NAMALWA (cell line): Measurements from ENCODE around the gene ATG7.

Experiments used
- DNase-seq: peaks from one replicate; pipeline ENCODE4 v3.0.0-alpha.2; 2015; ENCODE audit warnings: low spot score

ATG7 gene

DNA sequence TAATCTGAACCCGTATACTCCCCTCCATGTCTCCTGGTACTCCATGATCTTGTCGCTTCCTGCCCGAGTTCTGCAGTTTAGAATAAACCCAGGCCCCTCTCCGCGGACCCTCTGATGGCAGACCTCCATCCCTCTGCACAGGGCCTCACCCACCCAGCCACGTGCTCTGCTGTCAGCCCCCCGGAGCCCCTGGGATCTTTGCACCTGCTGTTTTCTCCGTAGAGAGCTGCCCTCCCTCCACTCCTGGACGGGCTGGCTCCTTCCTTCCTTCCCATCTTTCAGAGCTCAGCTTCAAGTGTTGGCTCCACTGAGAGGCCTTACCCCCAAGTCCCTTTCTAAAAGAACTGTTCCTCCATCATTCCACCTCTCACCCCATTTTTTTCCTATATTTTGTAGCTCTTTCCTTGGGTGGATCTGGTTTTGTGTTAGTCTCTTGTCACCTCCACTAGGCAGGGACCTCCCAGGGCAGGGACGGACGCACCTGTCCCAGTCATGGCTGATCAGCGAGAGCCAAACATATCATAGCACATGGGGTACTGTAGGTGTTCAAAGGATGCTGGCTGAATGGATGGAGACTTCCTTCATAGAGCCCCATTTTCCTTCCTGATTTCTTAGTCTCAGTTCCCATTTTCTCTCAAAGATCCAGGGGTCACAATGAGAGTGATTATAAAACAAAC lies 264.9 kb downstream of the ATG7 start:
- no peak for DNase-seq

DNA sequence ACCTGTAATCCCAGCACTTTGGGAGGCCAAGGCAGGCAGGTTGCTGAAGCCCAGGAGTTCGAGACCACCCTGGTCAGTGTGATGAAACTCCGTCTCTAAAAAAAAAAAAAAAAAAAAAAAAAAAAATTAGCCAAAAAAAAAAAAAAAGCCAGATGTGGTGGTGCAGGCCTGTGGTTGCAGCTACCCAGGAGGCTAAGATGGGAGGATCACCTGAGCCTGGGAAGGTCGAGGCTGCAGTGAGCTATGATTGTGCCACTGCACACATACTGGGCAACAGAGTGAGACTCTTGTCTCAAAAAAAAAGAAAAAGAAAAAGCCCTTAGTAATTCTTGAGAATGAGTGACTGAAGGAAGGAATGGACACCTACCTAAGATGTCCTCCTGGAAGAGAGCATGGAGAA lies 266.4 kb downstream of the ATG7 start:
- no peak for DNase-seq

DNA sequence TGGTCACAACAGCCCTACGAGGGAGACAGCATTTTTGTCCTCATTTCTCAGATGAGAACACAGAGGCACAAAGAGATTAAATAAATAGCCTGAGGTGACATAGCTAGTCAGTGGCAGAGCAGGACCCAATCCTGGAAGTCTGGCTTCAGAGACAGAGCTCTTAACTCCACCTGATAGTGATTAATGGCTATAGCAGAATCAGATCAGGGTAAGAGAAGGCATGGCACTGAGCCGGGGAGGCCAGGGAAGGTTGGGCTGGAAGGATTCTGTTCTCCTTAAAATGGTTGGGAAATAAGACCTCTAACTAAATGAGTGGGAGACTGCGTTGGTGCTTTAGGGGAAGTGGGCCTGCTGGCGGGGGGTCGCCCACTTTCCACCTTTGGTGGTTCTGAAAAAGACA lies 267.0 kb downstream of the ATG7 start:
- no peak for DNase-seq

DNA sequence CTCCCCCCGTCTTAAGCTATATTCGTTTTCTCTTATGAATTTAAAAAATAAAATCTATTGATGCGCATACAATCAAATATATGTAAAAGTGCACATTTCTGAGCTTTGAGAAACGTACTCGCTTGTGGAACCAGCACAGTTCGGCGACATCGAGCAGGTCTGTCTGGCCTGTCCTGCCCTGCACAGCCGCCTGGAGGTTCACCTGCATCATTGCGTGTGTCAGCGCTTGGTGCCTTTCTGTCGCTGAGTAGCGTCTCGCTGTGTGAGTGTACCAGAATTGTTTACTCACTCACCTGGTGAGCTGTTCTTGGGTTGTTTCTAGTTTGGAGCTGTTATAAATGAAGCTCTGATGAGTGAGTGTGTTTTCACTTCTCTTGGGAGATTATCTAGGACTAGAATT lies 267.5 kb downstream of the ATG7 start:
- no peak for DNase-seq

DNA sequence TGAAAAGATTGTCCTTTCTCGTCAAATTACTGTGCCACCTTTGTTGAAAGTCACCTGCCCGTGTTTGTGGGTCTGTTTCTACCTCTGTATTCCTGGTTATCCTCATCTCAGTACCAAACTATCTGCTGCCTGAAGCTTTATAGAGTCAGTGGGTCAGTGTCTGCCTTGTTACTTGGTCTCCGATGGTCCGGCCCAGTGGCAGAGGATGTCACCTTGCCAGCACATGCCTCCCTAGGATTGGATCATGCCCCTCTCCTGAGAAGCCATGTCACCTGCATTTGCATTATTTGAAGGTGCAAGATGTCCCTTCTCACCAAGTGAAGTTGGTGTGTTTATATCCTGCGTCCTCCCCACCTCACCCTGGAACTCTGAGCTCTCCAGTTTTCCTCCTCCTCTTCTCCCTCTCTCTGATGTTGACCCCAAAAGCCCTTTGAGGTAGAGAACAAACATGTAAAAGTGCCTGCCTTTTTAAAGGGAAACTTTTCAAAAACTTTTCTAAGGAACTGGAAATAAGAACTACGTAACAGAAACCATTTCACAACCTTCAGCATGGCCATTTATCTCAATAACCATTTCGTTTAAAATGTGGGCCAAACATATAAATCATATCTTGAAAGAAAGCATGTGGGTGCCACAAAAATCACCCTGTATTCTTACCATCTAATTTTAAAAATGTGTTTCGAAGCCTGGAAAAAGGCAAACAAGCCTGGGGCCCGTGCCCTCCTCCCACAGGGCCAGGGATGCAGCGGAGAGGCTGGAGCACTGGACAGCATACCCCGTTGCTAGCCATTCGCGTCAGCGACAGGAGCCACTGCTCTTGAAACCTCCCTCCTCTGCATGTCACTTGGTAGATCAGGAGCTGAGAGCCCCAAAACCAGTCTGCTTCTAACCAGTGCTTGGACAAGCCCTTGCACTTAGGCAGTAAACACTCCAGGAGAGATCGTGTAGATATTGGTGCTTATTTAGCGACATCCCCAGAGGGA lies 269.4 kb downstream of the ATG7 start:
- DNase-seq = no peak

DNA sequence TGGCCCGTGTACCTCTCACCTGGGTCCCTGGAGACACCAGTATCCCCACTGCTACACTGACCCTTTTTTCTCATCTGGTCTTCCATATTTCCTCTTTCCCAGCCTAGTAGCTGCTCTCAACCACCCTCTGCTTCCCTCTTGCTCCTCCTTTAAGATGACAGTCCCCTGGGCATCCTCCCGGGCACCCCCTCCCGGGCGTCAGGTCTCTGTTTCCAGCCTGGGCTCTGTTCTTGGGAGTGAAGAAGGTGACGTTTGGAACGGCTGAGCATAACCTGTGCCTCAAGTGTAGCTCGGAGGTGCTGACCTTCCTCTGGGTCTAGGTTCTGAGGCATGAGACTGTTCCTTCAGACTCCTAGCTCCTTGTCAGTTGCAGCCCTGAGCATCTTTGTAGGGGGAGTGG lies 270.4 kb downstream of the ATG7 start:
- no peak for DNase-seq

DNA sequence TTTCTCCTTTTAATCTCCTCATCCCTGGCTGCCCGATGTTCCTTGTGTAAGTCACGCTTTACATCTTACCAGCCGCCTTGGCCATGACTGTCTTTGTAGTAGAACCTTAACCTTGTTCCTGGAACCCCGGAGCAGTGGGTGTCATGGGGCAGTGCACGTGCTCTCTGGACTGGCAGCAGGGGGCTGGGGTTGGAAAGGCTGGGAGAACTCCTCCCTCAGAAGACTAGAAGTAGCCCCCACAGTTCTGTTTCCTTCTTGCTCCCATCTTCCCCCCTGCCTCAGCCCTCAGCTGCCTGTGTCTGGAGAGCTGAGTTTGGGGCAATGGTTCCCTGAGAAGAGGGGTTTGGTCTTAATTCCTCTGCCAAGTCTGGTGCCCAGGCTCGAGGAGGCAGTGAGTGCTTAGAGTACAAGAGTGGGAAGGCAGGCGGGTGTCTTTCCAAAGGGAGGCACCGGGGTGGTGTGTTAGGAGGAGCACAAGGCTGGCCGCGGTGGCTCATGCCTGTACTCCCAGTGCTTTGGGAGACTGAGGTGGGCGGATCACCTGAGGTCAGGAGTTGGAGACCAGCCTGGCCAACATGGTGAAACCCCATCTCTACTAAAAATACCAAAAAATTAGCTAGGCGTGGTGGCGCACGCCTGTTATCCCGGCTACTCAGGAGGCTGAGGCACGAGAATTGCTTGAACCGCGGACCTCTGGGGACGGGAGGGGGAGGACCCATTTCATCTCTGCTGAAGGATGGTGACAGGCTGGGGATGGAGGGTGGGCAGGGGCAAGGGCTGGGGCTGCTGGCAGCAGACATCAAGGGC lies 271.1 kb downstream of the ATG7 start:
- DNase-seq = no peak

DNA sequence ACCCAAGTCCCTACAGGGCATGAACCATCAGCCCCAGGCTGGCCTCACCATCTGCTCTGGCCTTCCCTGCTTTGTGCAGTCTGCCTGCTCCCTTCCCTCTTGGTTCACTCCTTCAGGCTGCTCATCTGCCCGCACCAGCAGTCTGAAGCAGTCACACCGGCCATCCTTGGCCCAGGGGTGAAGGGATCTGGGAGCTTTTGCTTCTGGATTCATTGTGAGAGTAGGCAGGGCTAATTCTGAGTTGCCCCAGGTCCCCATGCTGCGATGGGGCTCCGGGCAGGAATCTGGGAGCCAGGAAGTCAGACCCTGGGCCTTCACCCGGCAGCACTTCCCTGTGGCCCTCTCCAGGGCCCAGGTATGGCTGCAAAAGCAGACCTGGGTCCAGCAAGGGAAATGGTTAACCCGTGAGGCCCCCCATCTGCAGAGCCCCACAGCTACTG lies 271.8 kb downstream of the ATG7 start:
- DNase-seq = no peak

DNA sequence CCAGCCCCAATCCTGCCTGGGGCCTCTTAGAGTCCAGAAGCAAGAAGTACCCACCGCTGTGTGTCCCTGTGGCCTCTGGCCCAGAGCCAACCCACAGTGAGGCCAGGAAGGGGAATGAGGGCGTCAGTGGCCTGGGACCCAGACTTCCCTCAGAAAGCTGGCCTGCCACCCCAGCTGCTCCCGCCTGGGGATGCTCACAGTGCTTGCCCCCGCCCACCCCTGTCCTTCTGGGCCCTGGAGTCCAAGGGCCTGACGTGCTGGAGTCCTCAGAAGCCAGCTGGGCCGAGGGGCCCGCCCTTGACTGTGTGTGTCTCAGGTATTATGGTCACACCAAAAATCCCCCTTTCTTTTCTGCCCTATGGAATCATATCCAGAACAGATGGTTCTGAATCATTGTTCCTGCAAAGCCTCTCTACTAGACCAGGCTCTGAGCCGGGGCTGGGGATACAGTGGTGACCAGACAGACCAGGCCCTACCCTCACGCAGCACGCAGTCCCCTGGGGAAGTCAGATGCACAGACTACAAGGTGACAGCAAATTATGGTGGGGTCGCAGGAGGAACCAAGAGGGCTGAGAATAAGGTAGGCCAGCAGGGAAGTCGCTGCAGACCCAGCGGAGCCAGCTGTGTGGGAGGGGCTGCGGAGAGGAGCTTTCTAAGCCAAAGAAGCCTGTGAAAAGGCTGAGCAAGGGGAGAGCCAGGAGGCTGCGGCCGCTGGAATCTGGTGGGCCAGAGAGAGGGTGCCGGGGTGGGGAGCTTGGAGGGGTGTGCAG lies 272.4 kb downstream of the ATG7 start:
- no peak for DNase-seq

DNA sequence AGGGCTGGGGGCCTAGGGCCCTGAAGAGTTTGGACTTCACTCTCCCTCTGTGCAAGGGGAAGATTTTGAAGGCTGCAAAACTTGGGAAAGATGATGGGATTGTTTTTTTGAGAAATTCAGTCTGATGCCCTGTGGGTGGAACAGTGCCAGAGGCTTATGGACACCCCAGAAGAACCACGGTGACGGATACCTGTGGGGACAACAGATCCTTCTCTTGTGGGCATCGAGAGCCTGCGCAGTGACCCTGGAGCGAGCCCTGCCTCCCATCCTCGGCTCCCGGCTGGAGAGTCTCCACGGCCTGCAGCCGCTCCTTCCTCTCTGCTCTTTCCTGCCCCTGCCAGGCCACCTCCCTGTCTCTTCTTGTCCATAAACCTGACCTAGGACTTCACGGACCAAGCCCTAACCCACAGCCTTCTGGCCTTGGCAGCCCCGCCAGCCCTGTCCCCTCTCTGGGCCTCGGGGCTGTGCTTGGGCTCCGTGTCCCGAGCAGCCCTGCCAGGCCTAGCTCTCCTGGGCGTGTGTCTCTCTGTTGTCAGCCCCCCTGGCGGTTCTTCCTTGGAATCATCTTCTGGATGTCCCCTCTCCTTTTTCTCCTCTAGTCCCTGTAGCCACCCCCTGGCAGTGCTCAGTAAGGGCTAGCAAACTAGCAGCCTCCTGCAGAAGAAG lies 273.1 kb downstream of the ATG7 start:
- DNase-seq = no peak

DNA sequence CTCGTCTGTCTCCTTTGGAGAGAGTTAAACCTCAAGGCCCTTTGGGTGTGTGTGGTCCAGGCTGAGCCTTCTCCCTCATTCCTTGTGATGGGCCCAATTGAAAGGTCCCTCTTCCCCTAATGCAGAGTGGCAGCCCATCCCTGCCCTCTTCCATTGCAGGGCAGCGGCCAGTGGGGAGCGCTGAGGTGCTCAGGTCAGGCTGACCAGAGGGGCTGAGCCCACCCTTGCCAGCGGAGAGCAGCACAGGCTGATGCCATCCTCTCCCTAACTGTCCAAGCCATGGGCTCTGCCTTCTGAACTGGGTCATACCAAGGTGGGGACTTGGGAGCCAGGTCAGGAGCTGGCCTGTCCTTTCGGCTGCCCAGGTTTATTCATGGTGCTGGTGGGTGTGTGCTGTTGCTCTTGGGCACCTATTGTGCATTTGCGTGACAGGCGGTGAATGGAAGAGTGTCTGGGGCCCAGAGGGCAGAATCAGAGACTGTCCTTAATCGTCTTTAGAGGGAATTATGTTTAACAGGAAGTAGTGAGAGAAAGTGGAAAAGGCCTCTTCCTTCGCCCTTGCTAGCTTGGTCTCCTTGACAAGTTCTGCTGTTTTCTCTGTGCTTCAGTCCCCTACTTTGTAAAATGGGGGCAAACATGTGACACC lies 274.6 kb downstream of the ATG7 start:
- DNase-seq = no peak

DNA sequence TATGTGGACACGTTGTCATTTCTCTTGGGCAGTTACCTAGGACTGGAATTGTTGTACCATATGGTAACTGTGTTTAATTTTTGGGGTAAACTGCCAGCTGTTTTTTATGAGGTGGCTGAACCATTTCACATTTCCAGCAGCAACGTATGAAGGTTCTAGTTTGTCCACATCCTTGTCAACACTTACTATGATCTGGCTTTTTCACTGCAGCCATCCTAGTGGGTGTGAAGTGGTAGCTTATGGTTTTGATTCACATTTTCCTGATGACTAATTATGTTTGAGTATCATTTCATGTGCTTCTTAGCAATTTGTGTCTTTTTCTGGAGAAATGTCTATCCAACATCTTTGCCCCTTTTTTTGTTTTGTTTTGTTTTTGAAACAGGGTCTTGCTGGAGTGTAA lies 275.3 kb downstream of the ATG7 start:
- no peak for DNase-seq

DNA sequence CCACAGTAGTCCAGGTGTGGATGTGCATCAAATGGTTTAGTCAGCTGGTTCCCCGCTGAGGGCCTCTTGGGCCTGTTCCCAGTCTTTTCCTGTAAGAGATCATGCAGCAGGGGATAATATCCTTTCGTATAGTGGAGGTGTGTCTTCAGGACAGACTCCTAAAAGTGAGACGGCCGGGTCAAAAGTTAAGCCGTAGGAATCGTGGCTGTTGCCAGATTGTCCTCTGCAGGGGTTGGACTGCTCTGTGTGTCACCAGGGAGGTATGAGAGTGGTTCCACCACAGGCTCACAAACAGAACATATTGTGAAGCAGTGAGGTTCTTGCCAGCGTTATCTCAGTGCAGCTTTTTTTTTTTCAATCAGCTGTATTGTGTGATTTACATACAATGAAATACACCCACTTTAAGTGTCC lies 276.5 kb downstream of the ATG7 start:
- DNase-seq = no peak

DNA sequence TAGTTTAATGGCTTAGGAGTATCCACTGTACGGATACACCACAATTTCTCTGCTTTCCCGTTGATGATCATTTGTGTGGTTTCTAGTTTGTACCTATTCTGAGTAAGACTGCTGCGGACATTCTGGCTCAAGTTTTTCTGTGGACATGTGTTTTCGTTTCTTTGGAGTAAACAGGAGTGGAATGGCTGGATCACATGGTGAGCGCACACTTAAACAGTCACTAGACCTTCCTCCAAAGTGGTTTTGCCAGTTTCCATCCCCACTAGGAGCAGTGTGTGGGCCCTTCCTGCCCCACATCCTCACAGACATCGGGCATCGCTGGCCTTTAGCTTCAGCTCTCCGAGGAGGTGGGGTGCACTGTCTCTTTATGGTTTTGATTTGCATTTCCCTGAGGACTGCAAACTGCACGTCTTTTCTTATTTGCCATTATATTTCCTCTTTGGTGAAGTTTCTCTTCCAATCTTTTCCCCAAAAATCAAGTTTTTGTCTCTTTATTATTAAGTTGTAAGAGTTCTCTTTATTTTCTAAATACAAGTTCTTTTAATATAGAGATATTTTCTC lies 277.5 kb downstream of the ATG7 start:
- no peak for DNase-seq

DNA sequence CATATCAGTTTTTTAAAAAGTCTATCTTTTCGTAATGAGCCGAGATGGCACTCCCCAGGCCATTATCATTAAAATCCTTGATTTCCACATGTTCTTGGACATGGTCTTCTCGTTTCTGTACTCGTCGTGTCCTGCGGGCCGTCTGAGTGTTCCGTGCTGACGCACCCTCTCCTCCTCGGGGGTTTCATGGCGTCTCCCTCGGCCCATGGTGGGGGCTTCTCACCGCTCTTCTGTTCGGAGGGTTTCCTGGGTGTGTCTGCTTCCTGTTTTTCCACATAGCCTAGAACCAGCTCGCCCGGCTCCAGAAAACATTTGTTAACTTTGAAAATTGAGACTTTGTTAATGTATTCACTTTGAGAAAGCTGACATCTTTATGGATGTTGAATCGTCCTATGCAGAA lies 278.8 kb downstream of the ATG7 start:
- no peak for DNase-seq

DNA sequence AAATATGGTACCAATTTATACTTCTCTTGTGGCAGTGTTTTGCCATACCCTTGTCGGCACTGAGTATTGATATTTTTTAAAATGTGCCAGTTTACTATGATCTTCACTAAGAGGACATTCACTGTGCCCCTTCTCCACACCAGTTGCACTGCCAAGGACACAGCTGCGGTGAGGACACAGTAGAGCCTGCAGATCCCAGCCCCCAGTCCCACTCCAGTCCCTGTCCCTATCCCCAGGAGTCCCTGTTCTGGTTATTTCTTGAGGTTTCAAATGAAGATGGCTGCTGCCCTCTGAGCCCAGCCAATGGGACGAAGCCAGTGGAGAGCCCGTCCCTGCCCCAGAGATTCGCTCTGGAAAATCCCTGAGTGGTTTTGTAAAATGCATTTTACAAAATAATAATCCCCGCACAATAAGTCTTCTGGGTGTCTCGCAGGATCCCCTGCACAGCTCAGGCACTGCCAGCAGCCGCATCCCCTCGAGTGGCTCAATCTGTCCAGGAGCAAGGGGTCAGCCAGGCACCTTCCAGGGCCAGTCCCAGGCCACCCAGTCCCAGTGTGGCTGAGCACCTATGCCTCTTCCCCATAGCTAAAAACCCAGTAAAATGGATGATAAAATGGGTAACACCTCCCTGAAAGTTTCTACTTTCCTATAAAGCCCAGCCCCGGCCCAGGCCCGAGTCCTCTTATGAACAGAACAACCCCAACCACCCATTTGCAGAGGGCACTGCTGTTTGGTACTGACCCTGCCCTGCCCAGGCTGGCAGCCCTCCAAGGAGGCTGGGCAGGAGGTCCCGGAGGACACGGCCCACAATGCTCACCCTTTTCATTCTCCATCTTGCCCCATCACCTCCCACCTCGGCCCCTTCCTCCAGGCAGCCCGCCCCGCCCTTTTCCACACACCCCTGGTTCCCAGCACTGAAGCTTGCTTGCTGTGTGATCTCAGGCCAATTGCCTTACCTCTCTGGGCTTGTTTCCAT lies 280.4 kb downstream of the ATG7 start:
- no peak for DNase-seq

DNA sequence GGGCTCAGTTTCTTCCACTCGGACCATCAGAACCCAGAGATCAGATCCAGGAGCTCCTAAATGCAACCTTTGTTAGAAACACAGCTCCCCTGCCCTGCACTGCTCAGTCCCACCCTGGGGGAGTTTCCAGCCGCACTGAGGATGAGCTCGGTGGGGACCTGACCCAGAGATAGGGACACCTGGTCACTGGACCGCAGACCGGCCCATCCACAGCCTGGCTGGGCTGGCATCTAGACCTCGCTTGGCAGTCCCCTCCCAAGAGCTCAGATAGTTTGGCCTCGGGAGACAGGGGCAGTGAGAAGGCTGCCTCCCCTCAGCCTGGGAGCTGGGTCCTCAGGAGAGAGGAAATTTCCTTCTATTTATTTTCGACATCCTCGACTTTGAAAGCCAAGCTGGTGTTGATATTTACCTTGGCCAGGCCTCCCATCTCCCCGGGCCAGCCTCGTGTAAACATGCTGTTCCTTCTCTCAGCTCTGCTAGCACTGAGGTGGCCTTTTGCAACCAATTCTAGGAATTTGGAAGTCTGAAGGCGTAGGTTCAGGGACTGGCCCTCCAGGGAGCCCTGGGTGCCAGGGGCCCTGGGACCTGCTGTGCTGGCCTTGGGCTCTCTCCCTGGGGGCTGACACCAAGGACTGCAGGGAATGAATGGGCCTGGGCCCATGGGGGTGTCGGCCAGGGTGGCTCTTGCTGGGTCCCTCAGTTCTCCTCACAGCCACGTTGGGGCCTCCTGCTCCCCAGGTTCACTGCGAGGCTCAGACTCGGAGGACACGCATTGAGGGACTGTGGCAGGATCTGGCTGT lies 281.4 kb downstream of the ATG7 start:
- no peak for DNase-seq

DNA sequence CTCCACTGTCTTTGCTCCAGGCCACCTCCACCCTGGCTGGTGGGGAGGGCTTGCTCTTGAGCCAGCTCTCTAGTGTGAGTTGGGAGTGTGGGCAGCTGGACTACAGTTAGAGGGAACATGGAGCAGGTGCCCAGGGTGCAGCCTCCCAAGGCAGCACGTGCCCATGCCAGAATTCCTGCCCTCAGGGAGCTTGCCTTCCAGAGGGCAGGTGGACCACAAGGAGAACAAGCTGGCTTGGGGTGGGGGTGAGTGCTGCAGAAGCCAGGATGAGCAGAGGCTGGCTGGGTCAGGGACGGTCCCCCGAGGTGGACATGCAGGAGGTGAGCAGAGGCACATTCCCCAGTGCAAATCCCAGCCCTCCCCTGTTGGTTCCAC lies 282.0 kb downstream of the ATG7 start:
- DNase-seq = no peak
